ENCODE data around the gene PRRG1. TPM values are rescaled to one million over a fixed set of nuclear protein-coding genes. Genes with fewer than 3 reads are reported as not detected.
"Not testable (repeated sequence)": the region's sequence is repeated elsewhere in the genome, so short reads cannot be mapped to it uniquely, and the experiment has no call there.

The PRRG1 gene
- total RNA-seq, 2 experiments from 2014 or later, result not detected

DNA sequence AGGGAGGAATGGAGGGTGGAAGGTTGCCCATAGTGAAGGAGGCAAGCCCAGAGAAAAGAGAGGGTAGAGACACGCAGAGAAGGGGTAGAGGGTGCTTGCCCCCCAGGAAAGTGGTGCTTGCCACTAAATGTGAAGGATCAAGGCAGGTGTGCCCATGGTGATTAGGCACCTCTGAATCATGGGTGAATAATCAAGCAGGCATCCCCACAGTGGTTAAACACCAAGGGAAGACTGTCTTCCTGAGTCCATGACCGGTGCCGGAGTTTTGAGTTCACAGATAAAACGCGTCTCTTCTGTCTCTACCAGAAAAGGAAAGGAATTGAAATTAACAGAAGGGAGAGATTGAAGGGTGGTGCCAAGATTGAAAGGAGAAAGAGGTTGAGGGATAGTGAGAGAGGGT lies 111.1 kb downstream of the PRRG1 start:
- H3K9me3 Mint-ChIP-seq; H3K27ac Mint-ChIP-seq; H3K4me1 Mint-ChIP-seq; POLR2A ChIA-PET; H3K4me3 Mint-ChIP-seq; H3K36me3 Mint-ChIP-seq (ENCODE audit: low read depth); DNase-seq; CTCF ChIA-PET; H3K27me3 Mint-ChIP-seq: not testable (repeated sequence)

DNA sequence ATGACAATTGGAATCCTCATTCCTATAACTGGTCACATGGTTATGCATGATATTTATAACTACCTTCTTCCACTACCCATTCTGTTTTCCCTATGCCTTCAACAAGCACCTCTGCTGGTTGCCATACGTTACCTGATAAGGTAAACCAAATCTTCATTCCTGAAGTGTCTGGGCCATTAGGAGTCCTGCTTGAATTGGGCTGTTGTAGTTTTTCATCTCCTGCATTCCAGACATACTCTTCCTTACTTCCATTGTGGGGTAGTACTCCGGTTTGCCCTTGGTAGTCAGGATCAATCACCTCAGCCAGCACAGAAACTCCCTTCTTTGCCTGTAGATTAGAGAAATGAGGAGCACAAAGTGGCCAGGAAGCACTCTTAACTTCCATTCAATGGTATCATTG lies 113.2 kb downstream of the PRRG1 start:
- POLR2A ChIA-PET, result no interaction called here
- no peaks in the 10 kb centered on the region for H3K4me1 Mint-ChIP-seq
- CTCF ChIA-PET, result no interaction called here
- H3K9me3 Mint-ChIP-seq, result no peaks in the 10 kb centered on the region
- H3K4me3 Mint-ChIP-seq, result no peak overlapping the region
- no peaks in the 10 kb centered on the region for H3K36me3 Mint-ChIP-seq (ENCODE audit: low read depth)
- H3K27me3 Mint-ChIP-seq, result no peaks in the 10 kb centered on the region
- no peak for DNase-seq
- no peak overlapping the region for H3K27ac Mint-ChIP-seq

DNA sequence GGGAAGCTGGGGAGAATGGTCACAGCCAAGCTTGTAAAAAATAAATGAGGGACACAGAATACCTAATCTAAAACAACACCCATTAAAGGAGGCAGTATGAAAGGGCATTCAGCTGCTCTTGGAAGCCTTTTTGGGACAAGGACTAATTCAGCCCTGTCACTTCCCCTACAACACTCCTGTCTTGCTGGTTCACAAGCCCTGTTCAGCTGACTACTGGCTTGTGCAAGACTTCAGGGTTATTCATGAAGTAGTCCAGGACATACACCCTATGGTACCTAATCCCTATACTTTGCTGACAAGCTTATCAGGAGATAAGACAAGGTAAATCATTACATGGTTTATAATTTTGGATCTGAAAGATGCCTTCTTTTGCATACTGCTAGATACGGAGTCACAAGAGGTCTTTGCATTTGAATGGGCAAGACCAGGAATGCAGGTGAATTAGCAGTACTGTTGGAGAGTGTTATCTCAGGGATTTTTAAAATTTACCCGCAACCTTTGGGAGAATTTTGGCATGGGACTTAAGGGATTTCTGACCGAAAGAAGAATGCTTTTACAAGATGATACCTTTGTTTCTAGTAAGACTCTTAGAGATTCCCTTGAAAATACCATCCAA lies 119.1 kb downstream of the PRRG1 start:
- Mint-ChIP-seq H3K36me3 (ENCODE audit: low read depth) (no peaks in the 10 kb centered on the region), H3K4me1 (no peaks in the 10 kb centered on the region), H3K27me3 (no peaks in the 10 kb centered on the region), H3K27ac (no peak overlapping the region), H3K4me3 (no peak overlapping the region), H3K9me3 (no peaks in the 10 kb centered on the region)
- DNase-seq, result no peak
- POLR2A ChIA-PET, result no interaction called here
- CTCF ChIA-PET, result no interaction called here

DNA sequence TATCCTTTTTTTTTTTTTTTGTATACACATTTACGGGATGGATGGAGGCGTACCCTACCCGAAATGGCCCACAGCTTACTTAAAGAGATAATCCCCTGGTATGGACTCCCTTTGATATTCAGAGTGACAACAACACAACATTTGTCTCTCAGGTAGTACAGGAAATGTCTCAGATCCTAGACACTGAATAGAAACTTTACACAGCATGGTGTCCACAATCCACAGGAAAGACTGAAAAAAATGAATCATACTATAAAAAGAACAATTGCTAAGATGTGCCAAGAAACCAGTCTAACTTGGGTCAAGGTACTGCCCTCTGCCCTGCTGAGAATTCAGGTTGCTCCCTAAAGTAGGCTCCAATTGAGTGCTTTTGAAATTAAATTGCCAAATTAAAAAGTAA lies 121.5 kb downstream of the PRRG1 start:
- Mint-ChIP-seq H3K36me3 (ENCODE audit: low read depth) (no peaks in the 10 kb centered on the region), H3K4me1 (no peaks in the 10 kb centered on the region), H3K9me3 (no peaks in the 10 kb centered on the region), H3K27me3 (peaks cover 1% of the 10 kb centered on the region), H3K27ac (no peak overlapping the region), H3K4me3 (no peak overlapping the region)
- ChIA-PET CTCF (no interaction called here), POLR2A (no interaction called here)
- DNase-seq, result no peak

DNA sequence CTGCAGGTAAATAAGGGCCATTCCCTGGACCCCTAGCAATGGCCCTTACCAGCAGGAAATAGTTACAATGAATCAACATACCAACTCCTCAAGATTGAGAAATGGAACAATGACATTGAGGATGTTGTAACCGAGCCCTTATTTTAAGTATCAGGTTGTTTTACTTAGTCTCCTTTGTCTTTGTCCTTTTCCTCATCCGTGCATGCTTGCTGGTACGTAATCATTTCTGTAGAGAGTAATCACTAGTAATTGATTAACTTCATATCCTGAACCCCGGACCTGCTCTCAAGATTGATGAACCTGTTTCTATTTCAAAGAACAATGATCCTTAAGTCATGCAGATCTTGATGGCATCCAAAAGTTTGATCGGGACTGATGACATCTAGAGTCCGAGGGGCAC lies 123.7 kb downstream of the PRRG1 start:
- no peak overlapping the region for H3K27ac Mint-ChIP-seq
- no peak for DNase-seq

DNA sequence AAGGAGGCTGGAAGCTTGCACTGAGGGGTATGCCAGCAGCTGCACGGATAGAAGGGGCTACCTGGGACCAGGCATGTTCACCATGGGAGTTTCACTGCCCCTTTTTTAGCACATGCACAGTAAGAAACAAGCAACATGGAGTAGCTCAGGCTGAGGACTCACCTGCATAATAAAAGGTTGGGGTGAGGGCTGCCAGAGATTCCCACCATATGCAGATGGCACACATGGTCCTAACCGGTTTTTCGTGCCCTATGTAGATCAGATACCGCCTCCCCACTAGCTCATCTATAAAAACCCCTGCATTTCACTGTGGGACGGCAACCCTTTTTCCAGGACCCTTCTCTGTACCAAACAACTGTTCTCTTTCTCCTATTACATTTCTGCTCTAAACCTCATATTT lies 125.3 kb downstream of the PRRG1 start:
- Mint-ChIP-seq H3K27me3 (peaks cover 1% of the 10 kb centered on the region), H3K27ac (no peak overlapping the region), H3K4me3 (no peak overlapping the region), H3K36me3 (ENCODE audit: low read depth) (no peaks in the 10 kb centered on the region), H3K4me1 (no peaks in the 10 kb centered on the region), H3K9me3 (no peaks in the 10 kb centered on the region)
- ChIA-PET CTCF (no interaction called here), POLR2A (no interaction called here)
- DNase-seq, result no peak

More for the DNA sequence above, 123.7 kb downstream of the PRRG1 start:
- Mint-ChIP-seq H3K27me3 (peaks cover 1% of the 10 kb centered on the region), H3K4me3 (no peak overlapping the region), H3K9me3 (no peaks in the 10 kb centered on the region), H3K4me1 (no peaks in the 10 kb centered on the region), H3K36me3 (ENCODE audit: low read depth) (no peaks in the 10 kb centered on the region)
- ChIA-PET CTCF (no interaction called here), POLR2A (no interaction called here)

DNA sequence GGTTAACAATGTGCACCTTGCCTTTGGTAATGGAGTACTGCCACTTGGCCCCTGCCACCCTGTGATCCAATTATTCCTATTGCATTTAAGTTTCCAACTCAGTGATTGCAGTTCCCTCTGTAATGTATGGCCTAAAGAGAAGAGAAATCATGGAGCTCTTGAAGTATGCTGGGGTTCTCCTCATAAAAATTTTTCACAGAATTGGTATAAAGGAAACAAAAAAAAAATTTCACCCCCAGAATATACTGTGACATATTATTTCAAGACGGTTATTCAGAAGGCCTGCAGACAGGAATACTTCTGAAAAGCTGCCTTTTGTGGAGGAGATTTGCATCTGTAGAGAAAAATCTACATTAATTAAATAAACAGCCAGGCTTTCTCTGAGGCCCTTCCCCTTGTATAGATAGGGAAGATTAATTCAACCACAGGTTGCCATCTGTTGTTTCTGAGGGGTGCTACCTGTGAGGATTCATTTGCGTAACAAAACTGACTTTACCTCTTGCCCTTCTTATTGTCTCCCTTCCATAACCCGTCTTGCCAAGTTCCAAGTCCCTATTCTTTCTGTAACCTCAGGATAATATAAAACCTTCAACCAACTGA lies 127.5 kb downstream of the PRRG1 start:
- no peak for DNase-seq
- H3K27ac Mint-ChIP-seq, result no peak overlapping the region
- no peak overlapping the region for H3K4me3 Mint-ChIP-seq
- H3K27me3 Mint-ChIP-seq, result peaks cover 1% of the 10 kb centered on the region
- no peaks in the 10 kb centered on the region for H3K4me1 Mint-ChIP-seq
- no peaks in the 10 kb centered on the region for H3K9me3 Mint-ChIP-seq
- ChIA-PET POLR2A (no interaction called here), CTCF (no interaction called here)
- no peaks in the 10 kb centered on the region for H3K36me3 Mint-ChIP-seq (ENCODE audit: low read depth)

DNA sequence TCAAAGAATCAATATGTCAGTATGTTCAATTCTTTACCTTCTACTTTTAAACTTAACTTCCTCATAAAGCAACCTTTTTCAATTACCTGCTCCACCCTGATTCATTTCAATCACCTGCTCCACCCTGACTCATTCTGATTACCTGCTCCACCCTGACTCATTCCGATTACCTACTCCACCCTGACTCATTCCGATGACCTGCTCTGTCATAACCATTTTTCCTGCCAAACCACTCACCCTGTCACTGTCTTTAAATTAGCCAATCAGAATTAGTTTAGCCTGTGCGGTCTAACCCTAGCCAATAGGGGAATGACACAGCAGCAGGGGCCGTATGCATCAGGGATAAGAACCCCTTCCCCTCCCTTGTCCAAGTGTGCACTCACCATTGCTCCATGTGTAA lies 135.2 kb downstream of the PRRG1 start:
- H3K4me1 Mint-ChIP-seq; H3K27ac Mint-ChIP-seq; H3K4me3 Mint-ChIP-seq; CTCF ChIA-PET; DNase-seq; POLR2A ChIA-PET; H3K27me3 Mint-ChIP-seq; H3K9me3 Mint-ChIP-seq; H3K36me3 Mint-ChIP-seq (ENCODE audit: low read depth): not testable (repeated sequence)

DNA sequence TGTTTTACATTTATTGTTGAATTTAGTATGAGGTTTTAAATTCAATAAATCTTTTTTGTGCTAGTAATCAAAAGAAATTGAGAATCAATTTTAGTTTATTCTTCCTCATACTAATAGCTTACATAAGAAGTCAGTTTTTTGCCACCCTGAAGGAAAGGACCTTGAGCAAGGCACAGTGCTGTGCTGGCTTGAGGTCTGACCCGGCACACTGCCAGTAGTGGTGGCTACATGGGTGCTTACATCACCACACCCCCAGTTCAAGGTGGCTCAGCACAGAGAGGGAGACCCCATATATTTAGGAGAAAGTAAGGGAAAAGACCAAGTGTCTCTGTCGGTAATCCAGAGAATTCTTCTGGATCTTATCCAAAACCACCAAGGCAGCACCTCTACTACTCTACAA lies 136.3 kb downstream of the PRRG1 start:
- H3K36me3 Mint-ChIP-seq (ENCODE audit: low read depth), result no peaks in the 10 kb centered on the region
- H3K4me3 Mint-ChIP-seq, result no peak overlapping the region
- ChIA-PET CTCF (no interaction called here), POLR2A (no interaction called here)
- no peak for DNase-seq
- H3K4me1 Mint-ChIP-seq, result no peaks in the 10 kb centered on the region
- H3K27ac Mint-ChIP-seq, result no peak overlapping the region
- H3K9me3 Mint-ChIP-seq, result no peaks in the 10 kb centered on the region
- no peaks in the 10 kb centered on the region for H3K27me3 Mint-ChIP-seq

DNA sequence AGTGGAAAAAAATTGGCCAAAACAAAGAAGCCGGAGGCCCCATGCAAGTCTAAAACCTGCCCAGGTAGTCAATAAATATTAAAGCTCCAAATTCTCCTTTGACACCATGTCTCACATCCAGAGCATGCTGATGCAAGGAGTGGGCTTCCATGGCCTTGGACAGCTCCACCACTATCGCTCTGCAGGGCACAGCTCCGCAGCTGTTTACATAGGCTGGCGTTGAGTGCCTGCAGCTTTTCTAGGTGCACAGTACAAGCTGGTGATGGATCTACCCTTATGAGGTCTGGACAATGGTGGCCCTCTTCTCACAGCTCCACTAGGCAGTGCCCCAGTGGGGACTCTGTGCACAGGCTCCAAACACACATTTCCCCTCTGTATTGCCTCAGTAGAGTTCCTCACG lies 138.1 kb downstream of the PRRG1 start:
- Mint-ChIP-seq H3K4me3 (no peak overlapping the region), H3K27ac (no peak overlapping the region), H3K27me3 (no peaks in the 10 kb centered on the region), H3K4me1 (no peaks in the 10 kb centered on the region), H3K36me3 (ENCODE audit: low read depth) (no peaks in the 10 kb centered on the region), H3K9me3 (no peaks in the 10 kb centered on the region)
- POLR2A ChIA-PET, result no interaction called here
- DNase-seq, result no peak
- CTCF ChIA-PET, result no interaction called here

DNA sequence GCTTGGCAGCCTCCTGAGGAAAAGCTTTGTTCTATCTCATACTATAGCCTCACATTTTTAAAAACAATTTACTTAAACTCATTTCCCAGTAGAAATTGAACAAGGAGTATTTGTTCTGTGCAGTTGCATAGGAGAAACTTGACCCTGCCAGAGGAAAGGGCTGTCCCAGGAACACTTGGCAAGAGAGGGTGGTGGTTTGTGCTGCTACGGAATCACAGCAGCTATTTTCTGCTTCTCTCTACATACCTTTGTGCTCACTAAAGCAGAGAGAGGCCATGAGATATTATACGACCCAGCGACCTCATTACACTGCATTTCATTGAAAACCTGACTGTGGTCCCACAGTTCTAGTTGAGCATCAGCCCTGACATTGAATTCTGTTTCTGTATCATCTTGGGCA lies 139.2 kb downstream of the PRRG1 start:
- no peak overlapping the region for H3K27ac Mint-ChIP-seq
- ChIA-PET CTCF (no interaction called here), POLR2A (no interaction called here)
- H3K4me3 Mint-ChIP-seq, result no peak overlapping the region
- no peak for DNase-seq
- H3K27me3 Mint-ChIP-seq, result no peaks in the 10 kb centered on the region
- H3K36me3 Mint-ChIP-seq (ENCODE audit: low read depth), result no peaks in the 10 kb centered on the region
- H3K9me3 Mint-ChIP-seq, result no peaks in the 10 kb centered on the region
- no peaks in the 10 kb centered on the region for H3K4me1 Mint-ChIP-seq

DNA sequence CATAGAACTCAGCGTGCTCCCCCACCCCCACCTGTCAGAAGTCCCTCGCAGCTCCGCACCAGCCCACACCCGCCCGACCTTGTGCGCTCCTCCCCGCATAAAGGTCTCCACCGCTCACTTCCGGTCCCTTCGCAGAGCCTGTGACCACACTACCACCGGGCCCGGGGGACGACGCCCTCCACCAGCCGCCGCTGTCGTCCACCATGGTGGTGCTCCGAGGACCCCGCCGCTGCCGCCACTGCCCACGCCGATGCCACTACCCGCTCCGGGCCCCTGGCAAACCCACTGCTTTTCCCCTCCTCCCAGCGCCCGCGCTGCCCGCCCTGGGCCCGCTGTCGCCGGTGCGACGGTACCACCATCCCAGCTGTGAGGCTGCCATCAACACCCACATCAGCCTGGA lies 142.5 kb downstream of the PRRG1 start:
- H3K27ac Mint-ChIP-seq, result no peak overlapping the region
- DNase-seq, result no peak
- no peaks in the 10 kb centered on the region for H3K36me3 Mint-ChIP-seq (ENCODE audit: low read depth)
- H3K4me3 Mint-ChIP-seq, result no peak overlapping the region
- H3K27me3 Mint-ChIP-seq, result no peaks in the 10 kb centered on the region
- no peaks in the 10 kb centered on the region for H3K9me3 Mint-ChIP-seq
- ChIA-PET CTCF (no interaction called here), POLR2A (no interaction called here)
- no peaks in the 10 kb centered on the region for H3K4me1 Mint-ChIP-seq

DNA sequence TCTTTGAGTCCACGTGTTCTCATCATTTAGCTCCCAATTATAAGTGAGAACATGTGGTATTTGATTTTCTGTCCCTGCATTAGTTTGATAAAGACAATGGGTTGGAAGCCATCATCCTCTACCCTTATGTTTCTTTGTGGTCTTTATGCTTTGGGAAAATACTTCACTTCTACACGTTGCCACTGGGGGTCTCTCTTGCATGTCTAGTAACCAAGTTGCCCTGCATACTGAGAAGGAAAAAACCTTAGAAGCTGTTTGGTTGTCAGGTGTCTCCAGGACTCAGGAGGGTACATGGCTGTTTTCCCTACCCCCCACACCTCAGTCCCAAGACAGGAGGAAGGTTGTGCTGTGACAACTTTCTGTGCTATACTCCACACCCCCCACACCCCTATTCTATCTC lies 146.6 kb downstream of the PRRG1 start:
- CTCF ChIA-PET; H3K36me3 Mint-ChIP-seq (ENCODE audit: low read depth); H3K27me3 Mint-ChIP-seq; POLR2A ChIA-PET; H3K9me3 Mint-ChIP-seq; DNase-seq; H3K27ac Mint-ChIP-seq; H3K4me1 Mint-ChIP-seq; H3K4me3 Mint-ChIP-seq: not testable (repeated sequence)

DNA sequence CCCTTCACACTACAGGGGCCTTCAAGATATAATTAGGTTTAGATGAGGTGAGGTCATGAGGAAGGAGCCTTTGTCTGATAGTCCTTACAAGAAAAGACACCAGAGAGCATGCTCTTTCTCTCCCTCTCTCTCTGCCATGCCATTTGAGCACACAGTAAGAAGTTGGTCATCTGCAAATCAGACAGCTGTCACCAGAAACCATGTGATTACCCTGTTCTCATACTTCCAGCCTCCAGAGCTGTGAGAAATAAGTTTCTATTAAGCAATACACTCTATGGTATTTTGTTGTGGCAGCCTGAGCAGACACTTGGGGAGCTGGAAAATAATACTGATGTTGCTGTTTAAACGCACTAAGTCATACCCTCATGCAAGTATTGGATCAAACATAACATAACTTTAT lies 148.0 kb downstream of the PRRG1 start:
- H3K9me3 Mint-ChIP-seq; H3K27ac Mint-ChIP-seq; POLR2A ChIA-PET; CTCF ChIA-PET; H3K27me3 Mint-ChIP-seq; H3K36me3 Mint-ChIP-seq (ENCODE audit: low read depth); DNase-seq; H3K4me1 Mint-ChIP-seq; H3K4me3 Mint-ChIP-seq: not testable (repeated sequence)

DNA sequence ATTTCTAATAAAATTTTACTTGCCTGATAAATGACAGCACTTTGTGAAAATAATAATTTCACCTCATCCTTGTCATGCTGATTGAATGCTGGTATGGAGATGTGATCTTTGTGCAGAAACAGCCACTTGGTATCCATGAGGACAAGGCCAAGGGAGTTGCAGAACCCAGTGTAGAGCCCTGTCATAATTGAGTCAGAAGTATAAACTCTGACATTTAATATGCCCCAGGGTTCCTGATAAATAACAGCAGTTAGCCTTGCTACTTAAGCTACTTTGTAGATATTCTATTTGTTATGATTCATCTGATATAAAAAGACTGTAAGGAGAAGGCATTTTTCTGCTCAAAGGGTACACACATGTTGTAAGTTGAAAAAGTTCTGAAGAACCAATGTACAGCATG lies 149.2 kb downstream of the PRRG1 start:
- H3K27ac Mint-ChIP-seq; H3K4me1 Mint-ChIP-seq; POLR2A ChIA-PET; CTCF ChIA-PET; H3K27me3 Mint-ChIP-seq; H3K4me3 Mint-ChIP-seq; DNase-seq; H3K36me3 Mint-ChIP-seq (ENCODE audit: low read depth); H3K9me3 Mint-ChIP-seq: not testable (repeated sequence)
